Prostate gland (tissue), 2 donors: Measurements from ENCODE around the gene CHST12.

Source experiments
- POLR2AphosphoS5 ChIP-seq: sonication (generic); formaldehyde crosslinking; IDR thresholded peaks from one replicate; pipeline ENCODE4 v1.6.1; 2017; ENCODE audit warnings: antibody characterized with exemption
- TF ChIP-seq, protein P1 (sequence below), 4 experiments: fragments of 200-600 bp in 2 of 4; fragments of 450-650 bp in 2 of 4; sonication (generic) in 2 of 4; IDR thresholded peaks; 1 replicate in 3 of 4; 2 replicates in 1 of 4; pipeline ENCODE4 v1.5.1; 2016 to 2019; ENCODE audit warnings: antibody characterized with exemption in 4 of 4, mild to moderate bottlenecking in 2 of 4, moderate library complexity in 2 of 4

DNA sequence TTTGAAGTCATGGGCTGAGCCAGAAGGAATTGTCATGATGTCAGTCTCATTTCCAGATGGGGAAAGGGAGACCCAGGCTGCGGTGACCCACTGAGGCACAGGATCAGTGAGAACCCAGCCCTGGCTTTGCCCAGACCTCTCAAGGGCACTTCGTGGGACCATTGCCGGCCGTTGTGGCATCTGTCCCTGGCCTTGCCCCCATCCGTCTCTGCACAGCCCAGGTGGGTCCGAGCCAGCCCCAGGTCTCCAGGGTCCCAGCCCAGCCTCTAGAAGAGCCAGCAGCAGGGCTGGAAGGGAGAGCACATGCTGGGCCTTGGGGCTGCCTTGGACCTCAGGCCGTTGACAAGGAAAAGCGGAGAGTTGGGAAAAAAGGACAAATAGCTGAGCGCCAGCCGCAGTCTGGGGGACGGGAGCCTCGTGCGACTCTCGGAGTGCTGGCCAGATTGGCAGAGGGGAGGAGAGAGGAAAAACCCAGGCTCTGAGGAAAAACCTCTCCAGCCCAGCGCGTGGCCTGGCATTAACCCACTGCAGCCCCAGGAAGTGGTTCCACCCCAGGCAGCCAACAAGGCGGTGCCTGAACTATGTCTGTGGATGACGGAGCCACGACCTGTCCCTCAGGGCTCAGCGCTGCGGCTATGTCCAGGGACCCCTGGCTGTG lies 42.6 kb downstream of the CHST12 start:
- TF ChIP-seq, protein P1, sequence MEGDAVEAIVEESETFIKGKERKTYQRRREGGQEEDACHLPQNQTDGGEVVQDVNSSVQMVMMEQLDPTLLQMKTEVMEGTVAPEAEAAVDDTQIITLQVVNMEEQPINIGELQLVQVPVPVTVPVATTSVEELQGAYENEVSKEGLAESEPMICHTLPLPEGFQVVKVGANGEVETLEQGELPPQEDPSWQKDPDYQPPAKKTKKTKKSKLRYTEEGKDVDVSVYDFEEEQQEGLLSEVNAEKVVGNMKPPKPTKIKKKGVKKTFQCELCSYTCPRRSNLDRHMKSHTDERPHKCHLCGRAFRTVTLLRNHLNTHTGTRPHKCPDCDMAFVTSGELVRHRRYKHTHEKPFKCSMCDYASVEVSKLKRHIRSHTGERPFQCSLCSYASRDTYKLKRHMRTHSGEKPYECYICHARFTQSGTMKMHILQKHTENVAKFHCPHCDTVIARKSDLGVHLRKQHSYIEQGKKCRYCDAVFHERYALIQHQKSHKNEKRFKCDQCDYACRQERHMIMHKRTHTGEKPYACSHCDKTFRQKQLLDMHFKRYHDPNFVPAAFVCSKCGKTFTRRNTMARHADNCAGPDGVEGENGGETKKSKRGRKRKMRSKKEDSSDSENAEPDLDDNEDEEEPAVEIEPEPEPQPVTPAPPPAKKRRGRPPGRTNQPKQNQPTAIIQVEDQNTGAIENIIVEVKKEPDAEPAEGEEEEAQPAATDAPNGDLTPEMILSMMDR (IDR thresholded peaks at IDR 0.05): no peak
- no peak for TF ChIP-seq POLR2AphosphoS5
